ENCODE data around the gene LSR.

- TF ChIP-seq EZH2 (IDR thresholded peaks at IDR 0.05; ENCODE audit: borderline replicate concordance, low read length) (no peak), CTCF (IDR thresholded peaks at IDR 0.05; ENCODE audit: low read length) (no peak)
These were observed 64.8 kb downstream of the LSR start for GRCh38 chr19:35313587-35313986.
